Measurements from ENCODE around the gene LMNTD2. TPM values are rescaled to one million over a fixed set of nuclear protein-coding genes. Genes with fewer than 3 reads are reported as not detected.

The LMNTD2 gene
- total RNA-seq, 1 experiment from 2014 or later = 1.4 TPM

DNA sequence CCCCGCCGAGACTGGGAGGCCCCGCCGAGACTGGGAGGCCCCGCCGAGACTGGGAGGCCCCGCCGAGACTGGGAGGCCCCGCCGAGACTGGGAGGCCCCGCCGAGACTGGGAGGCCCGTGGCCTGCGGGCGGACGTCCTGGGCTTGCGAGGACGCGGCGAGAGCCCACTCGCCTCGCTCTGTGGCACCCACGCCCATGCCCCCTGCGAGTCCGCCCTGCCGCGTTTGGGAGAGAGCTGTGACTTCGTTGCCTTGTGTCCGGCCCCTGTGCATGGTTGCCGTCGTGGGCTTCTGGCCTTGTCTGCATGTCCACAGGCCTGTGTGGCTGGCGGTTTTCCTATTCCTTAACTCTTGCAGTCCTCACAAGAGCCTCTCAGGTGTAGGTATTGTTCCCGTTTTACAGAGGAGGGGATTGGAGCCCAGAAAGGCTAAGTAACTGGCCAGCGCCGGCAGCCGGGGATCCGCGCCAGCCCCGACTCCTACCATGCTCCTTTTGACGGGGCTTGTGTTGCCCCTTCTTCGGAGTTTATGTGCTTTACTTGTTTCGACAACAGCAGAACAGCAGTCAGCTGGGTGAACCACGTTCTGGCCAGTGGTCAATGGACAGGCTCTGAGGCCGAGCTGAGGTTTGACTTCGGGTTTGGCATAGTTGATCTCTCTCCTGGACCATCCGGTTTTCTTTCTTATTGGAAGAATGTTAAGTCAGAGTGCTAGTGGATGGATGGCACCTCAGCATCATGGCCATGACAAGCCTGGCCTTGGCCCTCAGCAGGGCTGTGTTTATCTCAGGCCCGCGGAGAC is 16.5 kb upstream of the LMNTD2 start:
- Histone ChIP-seq H3K4me3 (ENCODE audit: low read length) (peak overlapping the region; percentile 79), H3K36me3 (ENCODE audit: low read depth, low read length) (peaks cover 8% of the 10 kb centered on the region; the same call in 1 of the 2 replicates), H3K9me3 (ENCODE audit: low read length) (no peaks in the 10 kb centered on the region), H4K20me1 (ENCODE audit: low read length) (peaks cover 48% of the 10 kb centered on the region), H3K9me2 (replicated peaks; ENCODE audit: low read length) (no peaks in the 10 kb centered on the region), H3K9ac (ENCODE audit: low read length) (peak overlapping the region; percentile 98), H3K79me2 (ENCODE audit: low read length) (peaks cover 67% of the 10 kb centered on the region), H2AFZ (ENCODE audit: low read length) (no peak overlapping the region), H3F3A (ENCODE audit: low read length, unreplicated experiment) (no peaks in the 10 kb centered on the region), H3K4me2 (ENCODE audit: low read length) (peak overlapping the region; percentile 90), H3K27me3 (ENCODE audit: low read length) (no peaks in the 10 kb centered on the region), H3K4me1 (ENCODE audit: insufficient read depth, low read length) (peaks cover 24% of the 10 kb centered on the region), H3K27ac (ENCODE audit: low read length) (no peak overlapping the region)
- BruUV-seq (replicated peaks) = TSS peak; percentile 57
- POLR2A ChIA-PET (ENCODE audit: unreplicated experiment) = no interaction called here
- no peak for TF ChIP-seq EZH2 (IDR thresholded peaks at IDR 0.05; ENCODE audit: low read length, unreplicated experiment)
- no peak for TF ChIP-seq EZH2phosphoT487 (IDR thresholded peaks at IDR 0.05; ENCODE audit: borderline replicate concordance, low read length)
- TF ChIP-seq, protein P1, sequence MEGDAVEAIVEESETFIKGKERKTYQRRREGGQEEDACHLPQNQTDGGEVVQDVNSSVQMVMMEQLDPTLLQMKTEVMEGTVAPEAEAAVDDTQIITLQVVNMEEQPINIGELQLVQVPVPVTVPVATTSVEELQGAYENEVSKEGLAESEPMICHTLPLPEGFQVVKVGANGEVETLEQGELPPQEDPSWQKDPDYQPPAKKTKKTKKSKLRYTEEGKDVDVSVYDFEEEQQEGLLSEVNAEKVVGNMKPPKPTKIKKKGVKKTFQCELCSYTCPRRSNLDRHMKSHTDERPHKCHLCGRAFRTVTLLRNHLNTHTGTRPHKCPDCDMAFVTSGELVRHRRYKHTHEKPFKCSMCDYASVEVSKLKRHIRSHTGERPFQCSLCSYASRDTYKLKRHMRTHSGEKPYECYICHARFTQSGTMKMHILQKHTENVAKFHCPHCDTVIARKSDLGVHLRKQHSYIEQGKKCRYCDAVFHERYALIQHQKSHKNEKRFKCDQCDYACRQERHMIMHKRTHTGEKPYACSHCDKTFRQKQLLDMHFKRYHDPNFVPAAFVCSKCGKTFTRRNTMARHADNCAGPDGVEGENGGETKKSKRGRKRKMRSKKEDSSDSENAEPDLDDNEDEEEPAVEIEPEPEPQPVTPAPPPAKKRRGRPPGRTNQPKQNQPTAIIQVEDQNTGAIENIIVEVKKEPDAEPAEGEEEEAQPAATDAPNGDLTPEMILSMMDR (conservative IDR thresholded peaks at IDR 0.05; ENCODE audit: low read depth, low read length) = no peak
- ATAC-seq (no peak), DNase-seq (no peak)
- CTCF ChIA-PET = interaction anchor here (0.7 kb wide), 1 partner anchor 21 kb away, joined by 4 read pairs; no protein-coding TSS in a partner anchor
- intact Hi-C loops (cut with micrococcal nuclease) = loop anchor here (2.0 kb wide), 1 partner anchor 40 kb away; the partner anchor contains the start of gene LRRC56

- BruUV-seq (replicated peaks) = no TSS peak
- intact Hi-C loops (cut with micrococcal nuclease) = loop anchor here (2.0 kb wide), 1 partner anchor 39 kb away; the partner anchor contains the start of gene LRRC56
Measured at GRCh38 chr11:575996-576768, 15.6 kb upstream of the LMNTD2 start, which contains the start of gene PHRF1. TSS of gene PHRF1 (plus strand) at chr11:576470. CDS start at chr11:581513, 5,043 bp downstream.

More at GRCh38 chr11:575996-576768, 15.6 kb upstream of the LMNTD2 start, which contains the start of gene PHRF1:
- peaks cover 3% of the 10 kb centered on the region; the same call in 1 of the 2 replicates for H3K36me3 ChIP-seq (ENCODE audit: low read depth, low read length)
- H3K9me2 ChIP-seq (replicated peaks; ENCODE audit: low read length) = no peaks in the 10 kb centered on the region
- H3K27ac ChIP-seq (ENCODE audit: low read length) = peak within 1 kb of the TSS; percentile 88
- peak within 1 kb of the TSS; percentile 97 for H3K4me3 ChIP-seq (ENCODE audit: low read length)
- peaks cover 24% of the 10 kb centered on the region for H3K4me1 ChIP-seq (ENCODE audit: insufficient read depth, low read length)
- POLR2A ChIA-PET (ENCODE audit: unreplicated experiment) = interaction anchor here (0.5 to 1.0 kb wide), 6 partner anchors 15 to 241 kb away, joined by 3 to 7 read pairs (median 4); partner anchors contain the start of gene RNH1
- peak within 1 kb of the TSS; percentile 99 for H3K4me2 ChIP-seq (ENCODE audit: low read length)
- peak; percentile 85 for DNase-seq
- H3F3A ChIP-seq (ENCODE audit: low read length, unreplicated experiment) = no peaks in the 10 kb centered on the region
- H4K20me1 ChIP-seq (ENCODE audit: low read length) = peaks cover 41% of the 10 kb centered on the region
- H3K27me3 ChIP-seq (ENCODE audit: low read length) = no peaks in the 10 kb centered on the region
- CTCF ChIA-PET = no interaction called here
- peak within 1 kb of the TSS; percentile 98 for H3K9ac ChIP-seq (ENCODE audit: low read length)
- H3K79me2 ChIP-seq (ENCODE audit: low read length) = peaks cover 59% of the 10 kb centered on the region
- no peaks in the 10 kb centered on the region for H3K9me3 ChIP-seq (ENCODE audit: low read length)
- ATAC-seq = peak; percentile 88
- peak within 1 kb of the TSS; percentile 97 for H2AFZ ChIP-seq (ENCODE audit: low read length)
- no peak for TF ChIP-seq EZH2 (IDR thresholded peaks at IDR 0.05; ENCODE audit: low read length, unreplicated experiment)
